HCT116 (cell line): ENCODE data around the gene VIT. TPM values are rescaled to one million over a fixed set of nuclear protein-coding genes. Genes with fewer than 3 reads are reported as not detected.

Experiments used
- ATAC-seq: fragments of 200-7000 bp; cut with Tn5 transposase; 2 replicates; pipeline ENCODE4 v1.9.1; 2020; ENCODE audit warnings: mild to moderate bottlenecking, moderate library complexity
- BruUV-seq: library from RNA; stranded (reverse); fragments of 400-500 nt; replicated peaks from 2 replicates; lab custom pipeline; 2021; lab: Mats Ljungman, UMichigan
- CTCF ChIA-PET: fragments of 300-600 bp; sonication (Branson Sonifier 250); formaldehyde crosslinking; loops from one replicate; lab custom pipeline; 2021; ENCODE audit warnings: antibody characterized with exemption; lab: Charles Lee
- POLR2A ChIA-PET: fragments of 300-600, 350-600 bp; sonication (Branson Sonifier 250); formaldehyde crosslinking; loops from one replicate; lab custom pipeline; 2021; ENCODE audit warnings: antibody characterized with exemption; lab: Charles Lee
- RAD21 ChIA-PET, 2 experiments: fragments of 300-600 bp; sonication (Branson Sonifier 250); formaldehyde crosslinking; loops; one replicate each; lab custom pipeline; 2023; ENCODE audit warnings: low total read pairs in 2 of 2; ENCODE audit not compliant: uncharacterized antibody in 2 of 2, unreplicated experiment in 2 of 2, low non-redundant PET in 1 of 2; lab: Charles Lee
- DNase-seq: peaks from one replicate; pipeline ENCODE4 v3.0.0-alpha.2; 2010; ENCODE audit warnings: low read depth, low spot score
- H2AFZ ChIP-seq: fragments of 200-600 bp; shearing (Covaris generic), sonication (generic); 2 replicates; pipeline ENCODE4 v1.6.1; 2017; ENCODE audit warnings: low read depth, mixed run types, mixed read lengths, antibody characterized with exemption, low read length; ENCODE audit not compliant: poor library complexity, severe bottlenecking
- H3K27ac ChIP-seq: 2 replicates; pipeline ENCODE4 v1.5.1; 2012; ENCODE audit warnings: low read depth, low read length
- H3K27me3 ChIP-seq: fragments of 200-600 bp; sonication (generic); 2 replicates; pipeline ENCODE4 v1.6.1; 2016; ENCODE audit warnings: mixed run types, low read length, mixed read lengths; ENCODE audit not compliant: insufficient read depth
- H3K36me3 ChIP-seq, 2 experiments: fragments of 200-500 bp in 1 of 2; fragments of 200-600 bp in 1 of 2; sonication (Bioruptor generic) in 1 of 2; sonication (generic) in 1 of 2; 2 replicates each; pipeline versions ENCODE4 v1.5.1 to v1.6.1; 2014 to 2016; ENCODE audit warnings: low read length in 2 of 2, inconsistent platforms in 1 of 2, mixed read lengths in 1 of 2, mixed run types in 1 of 2; ENCODE audit not compliant: insufficient read depth in 2 of 2, control insufficient read depth in 1 of 2
- H3K4me1 ChIP-seq, 2 experiments: fragments of 200-600 bp in 1 of 2; sonication (generic) in 1 of 2; 2 replicates each; pipeline versions ENCODE4 v1.5.1 to v1.6.1; 2012 to 2017; ENCODE audit warnings: low read length in 2 of 2, inconsistent platforms in 1 of 2, mild to moderate bottlenecking in 1 of 2, mixed read lengths in 1 of 2, mixed run types in 1 of 2, moderate library complexity in 1 of 2; ENCODE audit not compliant: insufficient read depth in 2 of 2, control insufficient read depth in 1 of 2
- H3K4me2 ChIP-seq: fragments of 200-600 bp; sonication (generic); 2 replicates; pipeline ENCODE4 v1.6.1; 2017; ENCODE audit warnings: mixed run types, low read length, mixed read lengths
- H3K4me3 ChIP-seq, 2 experiments: fragments of 200-600 bp in 1 of 2; sonication (generic) in 1 of 2; replicated peaks in 1 of 2; 2 replicates each; pipeline ENCODE4 v1.5.1; 2011 to 2016; ENCODE audit warnings: low read length in 2 of 2, control low read depth in 1 of 2, low read depth in 1 of 2, mild to moderate bottlenecking in 1 of 2, mixed read lengths in 1 of 2, mixed run types in 1 of 2
- H3K79me2 ChIP-seq: fragments of 200-600 bp; sonication (generic); 2 replicates; pipeline ENCODE4 v1.6.1; 2017; ENCODE audit warnings: mild to moderate bottlenecking, mixed run types, low read length, moderate library complexity, mixed read lengths; ENCODE audit not compliant: insufficient read depth
- H3K9ac ChIP-seq: fragments of 200-600 bp; sonication (generic); 2 replicates; pipeline ENCODE4 v1.6.1; 2016; ENCODE audit warnings: low read length, mixed read lengths
- H3K9me2 ChIP-seq: fragments of 200-600 bp; sonication (generic), shearing (Covaris generic); 2 replicates; pipeline ENCODE4 v1.6.1; 2017; ENCODE audit warnings: mixed run types, mild to moderate bottlenecking, moderate library complexity; ENCODE audit not compliant: insufficient read depth
- H3K9me3 ChIP-seq, 2 experiments: fragments of 200-500 bp in 1 of 2; fragments of 200-600 bp in 1 of 2; sonication (Bioruptor generic) in 1 of 2; sonication (generic) in 1 of 2; 2 replicates each; pipeline ENCODE4 v1.6.1; 2014 to 2017; ENCODE audit warnings: low read length in 2 of 2, mixed read lengths in 2 of 2, inconsistent platforms in 1 of 2, low read depth in 1 of 2, mild to moderate bottlenecking in 1 of 2, mixed run types in 1 of 2, moderate library complexity in 1 of 2; ENCODE audit not compliant: control insufficient read depth in 1 of 2, insufficient read depth in 1 of 2
- H4K20me1 ChIP-seq: fragments of 200-600 bp; sonication (generic), shearing (Covaris generic); 2 replicates; pipeline ENCODE4 v1.6.1; 2017; ENCODE audit warnings: mixed run types, mild to moderate bottlenecking, moderate library complexity; ENCODE audit not compliant: insufficient read depth
- ATF3 ChIP-seq: IDR thresholded peaks from 2 replicates; pipeline ENCODE4 v1.6.1; 2012
- CBX3 ChIP-seq: IDR thresholded peaks from 2 replicates; pipeline ENCODE4 v1.6.1; 2012; ENCODE audit warnings: low read depth
- CEBPB ChIP-seq: IDR thresholded peaks from 2 replicates; pipeline ENCODE4 v1.6.1; 2012; ENCODE audit warnings: low read depth
- CTCF ChIP-seq, 3 experiments: fragments of 200-600 bp in 1 of 3; sonication (generic) in 1 of 3; IDR thresholded peaks in 2 of 3; conservative IDR thresholded peaks in 1 of 3; 2 replicates each; pipeline ENCODE4 v1.5.1; 2012 to 2017; ENCODE audit warnings: low read depth in 2 of 3, low read length in 2 of 3, antibody characterized with exemption in 1 of 3, borderline replicate concordance in 1 of 3, control low read depth in 1 of 3, mild to moderate bottlenecking in 1 of 3, mixed read lengths in 1 of 3, mixed run types in 1 of 3, moderate library complexity in 1 of 3; ENCODE audit not compliant: insufficient read depth in 1 of 3
- EZH2 ChIP-seq: fragments of 200-600 bp; sonication (generic); IDR thresholded peaks from 2 replicates; pipeline ENCODE4 v1.6.1; 2017; ENCODE audit warnings: antibody characterized with exemption, mixed run types
- FOSL1 ChIP-seq: IDR thresholded peaks from 2 replicates; pipeline ENCODE4 v1.6.1; 2012; ENCODE audit warnings: low read depth
- JUND ChIP-seq: IDR thresholded peaks from 2 replicates; pipeline ENCODE4 v1.6.1; 2012
- POLR2A ChIP-seq: IDR thresholded peaks from 2 replicates; pipeline ENCODE4 v1.7.0; 2011; ENCODE audit warnings: borderline replicate concordance; ENCODE audit not compliant: insufficient read depth, insufficient read length; ENCODE audit errors: extremely low read depth
- POLR2AphosphoS5 ChIP-seq: IDR thresholded peaks from 2 replicates; pipeline ENCODE4 v1.6.1; 2011; ENCODE audit warnings: mild to moderate bottlenecking, low read depth, low read length, moderate library complexity
- SIN3A ChIP-seq: IDR thresholded peaks from 2 replicates; pipeline ENCODE4 v1.6.1; 2012; ENCODE audit warnings: low read depth
- SRF ChIP-seq: IDR thresholded peaks from 2 replicates; pipeline ENCODE4 v1.6.1; 2012; ENCODE audit warnings: low read depth
- YY1 ChIP-seq: IDR thresholded peaks from 2 replicates; pipeline ENCODE4 v1.6.1; 2011; ENCODE audit warnings: low read length, low read depth, moderate library complexity, mild to moderate bottlenecking; ENCODE audit not compliant: insufficient replicate concordance; ENCODE audit errors: extremely low read depth
- ZFX ChIP-seq: fragments of 450-650 bp; IDR thresholded peaks from 2 replicates; pipeline ENCODE4 v1.6.1; 2017
- intact Hi-C: fragments of 100-400 bp; cut with micrococcal nuclease; formaldehyde crosslinking; loops from 2 replicates; pipeline ENCODE4 v1.10.0; 2022
- total RNA-seq: library from RNA; stranded (reverse); gene quantifications from one replicate; pipeline ENCODE4 v1.2.1, GENCODE V29; 2021; ENCODE audit not compliant: unreplicated experiment

The VIT gene
- total RNA-seq, 1 experiment from 2014 or later, result not detected

GRCh38 chr2:36706021-36706876, 9.7 kb downstream of the VIT start:
- ATAC-seq, result no peak

More at GRCh38 chr2:36706021-36706876, 9.7 kb downstream of the VIT start:
- H3K4me2 ChIP-seq, result no peak overlapping the region
- CTCF ChIA-PET, result no interaction called here
- H3K4me3 ChIP-seq, result no peak overlapping the region
- H3K79me2 ChIP-seq, result no peaks in the 10 kb centered on the region
- H3K4me1 ChIP-seq, result no peaks in the 10 kb centered on the region
- TF ChIP-seq SRF (no peak), SIN3A (no peak), JUND (no peak), YY1 (no peak), ZFX (no peak), FOSL1 (no peak), ATF3 (no peak), POLR2A (no peak), CBX3 (no peak), CTCF (IDR thresholded peaks at IDR 0.05 in 2 of 3, conservative IDR thresholded peaks at IDR 0.05 in 1 of 3; ENCODE audit: borderline replicate concordance in 1 of 3, insufficient read depth in 1 of 3, low read depth in 2 of 3, low read length in 2 of 3) (no peak), CEBPB (no peak), EZH2 (no peak), POLR2AphosphoS5 (no peak)
- H3K27me3 ChIP-seq, result no peaks in the 10 kb centered on the region
- H3K9me2 ChIP-seq, result no peaks in the 10 kb centered on the region
- RAD21 ChIA-PET, result no interaction called here
- BruUV-seq, result no TSS peak
- intact Hi-C loops, result no loop called here
- no peak for DNase-seq
- peak overlapping the region; percentile 5 for H2AFZ ChIP-seq
- H4K20me1 ChIP-seq, result no peaks in the 10 kb centered on the region
- H3K9me3 ChIP-seq, result 0 out of 4 replicates have a peak, but pooled peaks cover 0 to 3% of the 10 kb centered on the region in 2 experiments
- H3K9ac ChIP-seq, result no peak overlapping the region
- POLR2A ChIA-PET, result no interaction called here
- H3K36me3 ChIP-seq, result no peaks in the 10 kb centered on the region
- no peak overlapping the region for H3K27ac ChIP-seq
